ENCODE results near the gene FRAT1. TPM values are rescaled to one million over a fixed set of nuclear protein-coding genes. Genes with fewer than 3 reads are reported as not detected.
"Not testable (repeated sequence)": the region's sequence is repeated elsewhere in the genome, so short reads cannot be mapped to it uniquely, and the experiment has no call there.

FRAT1 gene
- polyA plus RNA-seq, 1 donor (not counting 4 experiments of a cell fraction or from before 2014, with no cell fraction given): 0.34 TPM

DNA sequence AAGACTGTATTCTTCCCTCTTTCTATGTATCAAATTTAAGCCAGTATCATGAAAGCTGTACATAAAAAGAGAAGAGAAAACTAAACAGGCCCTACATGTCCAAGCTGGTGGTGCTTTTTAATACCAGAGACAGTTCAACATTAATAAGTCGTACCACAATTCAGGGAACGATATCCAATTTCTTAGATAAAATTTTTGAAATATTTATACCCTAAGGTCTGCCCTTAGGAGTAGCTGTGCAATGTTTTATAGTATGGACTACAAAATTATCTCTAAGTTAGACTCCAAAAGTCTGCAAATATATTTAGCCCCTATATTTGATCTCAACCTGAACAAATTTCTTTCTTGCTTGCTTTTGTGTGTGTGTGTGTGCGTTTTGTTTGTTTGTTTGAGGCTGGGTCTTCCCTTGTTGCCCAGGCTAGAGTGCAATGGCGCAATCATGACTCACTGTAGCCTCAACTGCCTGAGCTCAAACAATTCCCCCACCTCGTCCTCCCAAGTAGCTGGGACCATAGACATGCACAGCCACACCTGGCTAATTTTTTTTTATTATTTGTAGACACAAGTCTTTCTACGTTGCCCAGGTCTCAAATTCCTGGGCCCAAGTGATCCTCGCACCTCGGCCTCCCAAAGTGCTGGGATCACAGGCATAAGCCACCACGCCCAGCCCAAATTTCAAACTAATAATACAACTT lies 39.8 kb upstream of the FRAT1 start:
- TF ChIP-seq EZH2 (IDR thresholded peaks at IDR 0.05; ENCODE audit: low read length): no peak
- TF ChIP-seq, protein P1, sequence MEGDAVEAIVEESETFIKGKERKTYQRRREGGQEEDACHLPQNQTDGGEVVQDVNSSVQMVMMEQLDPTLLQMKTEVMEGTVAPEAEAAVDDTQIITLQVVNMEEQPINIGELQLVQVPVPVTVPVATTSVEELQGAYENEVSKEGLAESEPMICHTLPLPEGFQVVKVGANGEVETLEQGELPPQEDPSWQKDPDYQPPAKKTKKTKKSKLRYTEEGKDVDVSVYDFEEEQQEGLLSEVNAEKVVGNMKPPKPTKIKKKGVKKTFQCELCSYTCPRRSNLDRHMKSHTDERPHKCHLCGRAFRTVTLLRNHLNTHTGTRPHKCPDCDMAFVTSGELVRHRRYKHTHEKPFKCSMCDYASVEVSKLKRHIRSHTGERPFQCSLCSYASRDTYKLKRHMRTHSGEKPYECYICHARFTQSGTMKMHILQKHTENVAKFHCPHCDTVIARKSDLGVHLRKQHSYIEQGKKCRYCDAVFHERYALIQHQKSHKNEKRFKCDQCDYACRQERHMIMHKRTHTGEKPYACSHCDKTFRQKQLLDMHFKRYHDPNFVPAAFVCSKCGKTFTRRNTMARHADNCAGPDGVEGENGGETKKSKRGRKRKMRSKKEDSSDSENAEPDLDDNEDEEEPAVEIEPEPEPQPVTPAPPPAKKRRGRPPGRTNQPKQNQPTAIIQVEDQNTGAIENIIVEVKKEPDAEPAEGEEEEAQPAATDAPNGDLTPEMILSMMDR (optimal IDR thresholded peaks at IDR 0.05 in 1 of 3, IDR thresholded peaks at IDR 0.05 in 1 of 3, conservative IDR thresholded peaks at IDR 0.05 in 1 of 3; ENCODE audit: extremely low read depth in 1 of 3, insufficient read depth in 2 of 3, low read length in 3 of 3): no peak
- Histone ChIP-seq H4K20me1 (ENCODE audit: control insufficient read depth, extremely low read depth, insufficient read depth, low read length) (no peaks in the 10 kb centered on the region), H3K4me2 (ENCODE audit: control insufficient read depth, extremely low read depth, insufficient read depth, low read depth, low read length) (no peak overlapping the region), H3K9me1 (ENCODE audit: control insufficient read depth, extremely low read depth, insufficient read depth, low read length) (no peaks in the 10 kb centered on the region), H2AFZ (ENCODE audit: control insufficient read depth, low read length) (no peak overlapping the region), H3K27ac (ENCODE audit: control insufficient read depth, insufficient read depth, low read length) (no peak overlapping the region), H3K36me3 (ENCODE audit: control insufficient read depth in 2 of 2, extremely low read depth in 1 of 2, insufficient read depth in 2 of 2, low read length in 2 of 2) (no peaks in the 10 kb centered on the region), H3K79me2 (ENCODE audit: control insufficient read depth, insufficient read depth, low read length) (peaks cover 6% of the 10 kb centered on the region), H3K27me3 (ENCODE audit: control insufficient read depth, extremely low read depth, insufficient read depth, low read length) (no peaks in the 10 kb centered on the region), H3K9me3 (ENCODE audit: control insufficient read depth, low read depth, low read length) (no peaks in the 10 kb centered on the region), H3K4me1 (ENCODE audit: control insufficient read depth, extremely low read depth, insufficient read depth, low read length) (no peaks in the 10 kb centered on the region), H3K9ac (ENCODE audit: control insufficient read depth, extremely low read depth, insufficient read depth, low read length) (no peak overlapping the region), H3K4me3 (ENCODE audit: control insufficient read depth in 2 of 3, extremely low read depth in 1 of 3, insufficient read depth in 2 of 3, low read depth in 1 of 3, low read length in 3 of 3) (no peak overlapping the region)
- FAIRE-seq (no peak), DNase-seq (ENCODE audit: low read depth, low spot score) (no peak)
- dilution Hi-C loops (cut with MboI; ENCODE audit: extremely low pct_ligation_motif_present, low sequenced_read_pairs): no loop called here

DNA sequence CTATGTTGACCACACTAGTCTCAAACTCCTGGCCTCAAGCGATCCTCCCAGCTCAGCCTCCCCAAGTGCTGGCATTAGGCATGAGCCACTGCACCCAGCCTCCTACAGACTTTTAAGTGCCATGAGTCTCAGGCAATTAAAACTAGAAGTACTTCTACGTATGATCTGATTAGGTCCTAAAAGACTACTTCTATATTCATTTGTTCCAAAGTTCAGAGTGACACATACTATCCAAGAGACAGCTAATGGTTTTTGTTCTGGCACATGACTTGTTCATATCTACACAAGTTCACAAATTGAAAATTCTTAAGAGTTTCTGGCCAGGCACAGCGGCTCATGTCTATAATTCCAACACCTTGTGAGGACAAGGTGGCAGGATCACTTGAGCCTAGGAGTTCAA lies 38.3 kb upstream of the FRAT1 start:
- dilution Hi-C loops (cut with MboI; ENCODE audit: extremely low pct_ligation_motif_present, low sequenced_read_pairs): no loop called here

DNA sequence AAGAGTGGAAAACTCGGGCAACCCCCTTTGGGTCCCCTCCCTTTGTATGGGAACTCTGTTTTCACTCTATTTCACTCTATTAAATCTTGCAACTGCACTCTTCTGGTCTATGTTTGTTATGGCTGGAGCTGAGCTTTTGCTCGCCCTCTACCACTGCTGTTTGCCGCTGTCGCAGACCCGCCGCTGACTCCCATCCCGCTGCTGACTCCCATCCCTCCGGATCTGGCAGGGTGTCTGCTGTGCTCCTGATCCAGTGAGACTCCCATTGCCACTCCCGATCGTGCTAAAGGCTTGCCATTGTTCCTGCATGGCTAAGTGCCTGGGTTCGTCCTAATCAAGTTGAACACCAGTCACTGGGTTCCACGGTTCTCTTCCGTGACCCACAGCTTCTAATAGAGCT lies 29.0 kb upstream of the FRAT1 start:
- H3K27me3 ChIP-seq (ENCODE audit: control insufficient read depth, extremely low read depth, insufficient read depth, low read length); H3K9ac ChIP-seq (ENCODE audit: control insufficient read depth, extremely low read depth, insufficient read depth, low read length); H3K9me1 ChIP-seq (ENCODE audit: control insufficient read depth, extremely low read depth, insufficient read depth, low read length); H3K4me2 ChIP-seq (ENCODE audit: control insufficient read depth, extremely low read depth, insufficient read depth, low read depth, low read length); dilution Hi-C loops (cut with MboI; ENCODE audit: extremely low pct_ligation_motif_present, low sequenced_read_pairs); H2AFZ ChIP-seq (ENCODE audit: control insufficient read depth, low read length); H3K4me3 ChIP-seq (ENCODE audit: control insufficient read depth in 2 of 3, extremely low read depth in 1 of 3, insufficient read depth in 2 of 3, low read depth in 1 of 3, low read length in 3 of 3); DNase-seq (ENCODE audit: low read depth, low spot score); FAIRE-seq; H3K36me3 ChIP-seq (ENCODE audit: control insufficient read depth in 2 of 2, extremely low read depth in 1 of 2, insufficient read depth in 2 of 2, low read length in 2 of 2); H3K9me3 ChIP-seq (ENCODE audit: control insufficient read depth, low read depth, low read length); H4K20me1 ChIP-seq (ENCODE audit: control insufficient read depth, extremely low read depth, insufficient read depth, low read length); H3K27ac ChIP-seq (ENCODE audit: control insufficient read depth, insufficient read depth, low read length); H3K4me1 ChIP-seq (ENCODE audit: control insufficient read depth, extremely low read depth, insufficient read depth, low read length): not testable (repeated sequence)
- H3K79me2 ChIP-seq (ENCODE audit: control insufficient read depth, insufficient read depth, low read length): peaks cover 12% of the 10 kb centered on the region

More for the DNA sequence above, 38.3 kb upstream of the FRAT1 start:
- Histone ChIP-seq H3K27ac (ENCODE audit: control insufficient read depth, insufficient read depth, low read length) (no peak overlapping the region), H3K4me3 (ENCODE audit: control insufficient read depth in 2 of 3, extremely low read depth in 1 of 3, insufficient read depth in 2 of 3, low read depth in 1 of 3, low read length in 3 of 3) (no peak overlapping the region), H3K9me3 (ENCODE audit: control insufficient read depth, low read depth, low read length) (no peaks in the 10 kb centered on the region), H3K9me1 (ENCODE audit: control insufficient read depth, extremely low read depth, insufficient read depth, low read length) (no peaks in the 10 kb centered on the region), H3K79me2 (ENCODE audit: control insufficient read depth, insufficient read depth, low read length) (peaks cover 6% of the 10 kb centered on the region), H3K27me3 (ENCODE audit: control insufficient read depth, extremely low read depth, insufficient read depth, low read length) (no peaks in the 10 kb centered on the region), H4K20me1 (ENCODE audit: control insufficient read depth, extremely low read depth, insufficient read depth, low read length) (no peaks in the 10 kb centered on the region), H2AFZ (ENCODE audit: control insufficient read depth, low read length) (no peak overlapping the region), H3K4me1 (ENCODE audit: control insufficient read depth, extremely low read depth, insufficient read depth, low read length) (no peaks in the 10 kb centered on the region), H3K4me2 (ENCODE audit: control insufficient read depth, extremely low read depth, insufficient read depth, low read depth, low read length) (no peak overlapping the region), H3K36me3 (ENCODE audit: control insufficient read depth in 2 of 2, extremely low read depth in 1 of 2, insufficient read depth in 2 of 2, low read length in 2 of 2) (no peaks in the 10 kb centered on the region), H3K9ac (ENCODE audit: control insufficient read depth, extremely low read depth, insufficient read depth, low read length) (no peak overlapping the region)
- no peak for TF ChIP-seq EZH2 (IDR thresholded peaks at IDR 0.05; ENCODE audit: low read length)
- TF ChIP-seq, protein P1 (optimal IDR thresholded peaks at IDR 0.05 in 1 of 3, IDR thresholded peaks at IDR 0.05 in 1 of 3, conservative IDR thresholded peaks at IDR 0.05 in 1 of 3; ENCODE audit: extremely low read depth in 1 of 3, insufficient read depth in 2 of 3, low read length in 3 of 3): no peak
- no peak for DNase-seq (ENCODE audit: low read depth, low spot score)
- FAIRE-seq: no peak
